ENCODE measurements around the gene ARID4B. TPM values are rescaled to one million over a fixed set of nuclear protein-coding genes. Genes with fewer than 3 reads are reported as not detected.

Gene ARID4B
- total and polyA plus RNA-seq, 2 of the 13 experiments (the other 11 are each of a cell fraction or from before 2014, with no cell fraction given) = 9.7 to 24.6 TPM

GRCh38 chr1:235129774-235130570, 198.0 kb downstream of the ARID4B start (continued):
- TF ChIP-seq NFAT5 (CRISPR knock-in tag; IDR thresholded peaks at IDR 0.05) (no peak), ZNF234 (CRISPR knock-in tag; conservative IDR thresholded peaks at IDR 0.05) (no peak), ZBTB2 (CRISPR knock-in tag; IDR thresholded peaks at IDR 0.05; ENCODE audit: low read depth) (no peak), RFXANK (CRISPR knock-in tag; IDR thresholded peaks at IDR 0.05) (no peak), FLYWCH1 (CRISPR knock-in tag; IDR thresholded peaks at IDR 0.05) (no peak), E2F1 (CRISPR knock-in tag; IDR thresholded peaks at IDR 0.05) (no peak), ZNF564 (CRISPR knock-in tag; IDR thresholded peaks at IDR 0.05) (0 out of 2 replicates have a peak, but pooled peaks have one; percentile 20), MTERF4 (CRISPR knock-in tag; IDR thresholded peaks at IDR 0.05) (no peak), ZNF136 (CRISPR knock-in tag; IDR thresholded peaks at IDR 0.05; ENCODE audit: low read depth) (no peak), IKZF5 (CRISPR knock-in tag; IDR thresholded peaks at IDR 0.05) (no peak), PAXIP1 (CRISPR knock-in tag; conservative IDR thresholded peaks at IDR 0.05) (peak; percentile 89), ZNF329 (CRISPR knock-in tag; IDR thresholded peaks at IDR 0.05; ENCODE audit: low read depth) (no peak)

All from HepG2 (cell line).